ENCODE data around the gene ZKSCAN3.
A peak's percentile ranks its signal among the peaks of the same experiment; 100 is the strongest.

The ZKSCAN3 gene

DNA sequence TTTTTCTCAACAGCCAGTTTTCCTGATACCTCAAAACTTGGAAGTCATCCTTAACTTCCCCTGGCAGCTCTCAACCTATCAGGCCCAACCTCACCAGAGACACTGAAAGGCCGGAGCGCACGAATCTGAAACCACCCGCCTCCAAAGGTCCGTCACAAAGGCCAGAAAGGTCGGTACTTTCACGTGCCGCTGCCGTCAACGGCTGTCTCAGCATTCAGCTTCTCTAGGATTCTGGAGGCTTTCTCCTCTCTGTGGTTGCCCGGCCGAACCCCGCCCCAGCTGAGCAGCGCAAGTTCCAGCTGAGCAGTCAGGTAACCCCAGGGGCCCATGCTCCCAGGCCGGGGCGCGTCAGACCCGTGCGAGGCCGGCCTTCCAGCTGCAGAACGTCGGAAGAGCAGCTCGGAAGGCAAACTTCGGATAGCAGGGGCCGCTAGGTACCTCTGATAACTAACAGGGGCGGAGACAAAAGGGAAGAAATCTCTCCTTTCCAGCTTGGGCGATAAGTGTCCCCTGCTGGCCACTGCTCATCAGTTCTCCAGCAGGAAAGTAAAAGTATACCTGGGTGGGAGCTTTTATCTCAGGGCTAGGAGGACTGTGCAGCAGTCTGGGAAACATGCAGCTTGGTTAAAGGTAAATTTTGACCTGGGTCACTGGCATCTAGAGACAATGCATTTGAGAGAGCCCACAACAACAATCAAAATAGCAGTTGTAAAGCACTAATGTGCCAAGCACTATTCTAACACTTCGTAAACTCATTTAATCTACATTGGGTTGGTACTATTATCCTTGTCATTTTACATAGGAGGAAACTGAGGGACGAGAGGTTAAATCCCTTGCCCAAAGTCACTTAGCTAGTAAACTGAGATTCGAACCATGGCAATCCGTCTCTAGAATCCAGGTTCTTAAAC lies 33.7 kb downstream of the ZKSCAN3 start:
- ChIA-PET POLR2A (interaction anchor here (1.0 to 1.5 kb wide), 5 partner anchors 16 to 573 kb away, joined by 3 to 5 read pairs (median 4); partner anchors contain the start of genes ZSCAN12 and ZSCAN31), CTCF (interaction anchor here (0.7 to 4.7 kb wide), 17 partner anchors 11 to 1267 kb away, joined by 3 to 55 read pairs (median 4); partner anchors contain the start of genes ZSCAN12 and ZSCAN31)
- peak; percentile 84 for DNase-seq (ENCODE audit: extremely low spot score)
- TF ChIP-seq, protein P1, sequence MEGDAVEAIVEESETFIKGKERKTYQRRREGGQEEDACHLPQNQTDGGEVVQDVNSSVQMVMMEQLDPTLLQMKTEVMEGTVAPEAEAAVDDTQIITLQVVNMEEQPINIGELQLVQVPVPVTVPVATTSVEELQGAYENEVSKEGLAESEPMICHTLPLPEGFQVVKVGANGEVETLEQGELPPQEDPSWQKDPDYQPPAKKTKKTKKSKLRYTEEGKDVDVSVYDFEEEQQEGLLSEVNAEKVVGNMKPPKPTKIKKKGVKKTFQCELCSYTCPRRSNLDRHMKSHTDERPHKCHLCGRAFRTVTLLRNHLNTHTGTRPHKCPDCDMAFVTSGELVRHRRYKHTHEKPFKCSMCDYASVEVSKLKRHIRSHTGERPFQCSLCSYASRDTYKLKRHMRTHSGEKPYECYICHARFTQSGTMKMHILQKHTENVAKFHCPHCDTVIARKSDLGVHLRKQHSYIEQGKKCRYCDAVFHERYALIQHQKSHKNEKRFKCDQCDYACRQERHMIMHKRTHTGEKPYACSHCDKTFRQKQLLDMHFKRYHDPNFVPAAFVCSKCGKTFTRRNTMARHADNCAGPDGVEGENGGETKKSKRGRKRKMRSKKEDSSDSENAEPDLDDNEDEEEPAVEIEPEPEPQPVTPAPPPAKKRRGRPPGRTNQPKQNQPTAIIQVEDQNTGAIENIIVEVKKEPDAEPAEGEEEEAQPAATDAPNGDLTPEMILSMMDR (IDR thresholded peaks at IDR 0.05; ENCODE audit: control extremely low read depth, extremely low read depth, low read depth, missing control alignments): peak; percentile 46

DNA sequence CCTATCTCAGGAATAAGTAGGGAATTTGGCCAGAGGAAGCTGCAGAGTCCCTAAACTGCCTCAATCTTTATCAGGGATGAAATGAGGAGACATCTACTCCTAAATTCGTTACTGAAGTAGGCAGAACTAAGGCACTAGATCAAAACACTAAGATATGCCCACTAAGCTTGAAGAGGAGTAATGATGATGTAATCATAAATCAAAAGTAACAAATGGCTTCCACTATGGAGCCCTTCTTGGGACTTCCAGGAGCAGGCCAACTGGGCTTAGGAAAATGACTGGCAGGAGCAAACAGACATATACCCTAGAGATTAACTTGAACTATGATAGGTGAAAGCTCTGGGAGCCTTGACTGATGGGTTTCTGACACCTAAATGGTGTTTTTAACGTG lies 34.4 kb downstream of the ZKSCAN3 start:
- POLR2A ChIA-PET: interaction anchor here (1.2 to 1.5 kb wide), 3 partner anchors 29 to 574 kb away, joined by 4 to 5 read pairs (median 4); a partner anchor contains a TSS
- CTCF ChIA-PET: interaction anchor here (1.0 to 4.7 kb wide), 10 partner anchors 10 to 1266 kb away, joined by 3 to 55 read pairs (median 5); partner anchors contain the start of gene ZSCAN12
- DNase-seq (ENCODE audit: extremely low spot score): no peak
- TF ChIP-seq, protein P1 (IDR thresholded peaks at IDR 0.05; ENCODE audit: control extremely low read depth, extremely low read depth, low read depth, missing control alignments): no peak

DNA sequence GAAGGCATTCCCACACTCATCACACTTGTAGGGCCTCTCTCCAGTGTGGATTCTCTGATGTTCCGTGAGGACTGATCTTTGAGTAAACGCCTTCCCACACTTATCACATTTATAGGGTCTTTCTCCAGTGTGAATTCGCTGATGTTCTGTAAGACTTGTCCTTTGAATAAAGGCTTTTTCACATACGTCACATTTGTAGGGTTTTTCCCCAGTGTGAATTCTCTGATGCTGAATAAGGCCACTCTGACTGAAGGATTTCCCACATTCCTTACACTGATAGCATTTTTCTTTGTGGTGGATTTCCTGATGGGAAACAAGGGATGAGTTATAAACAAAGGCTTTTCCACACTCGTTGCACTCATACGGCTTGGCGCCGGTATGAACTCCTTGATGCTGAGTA lies 40.9 kb downstream of the ZKSCAN3 start:
- DNase-seq (ENCODE audit: extremely low spot score): no peak
- ChIA-PET POLR2A (no interaction called here), CTCF (no interaction called here)
- TF ChIP-seq, protein P1 (IDR thresholded peaks at IDR 0.05; ENCODE audit: control extremely low read depth, extremely low read depth, low read depth, missing control alignments): no peak

DNA sequence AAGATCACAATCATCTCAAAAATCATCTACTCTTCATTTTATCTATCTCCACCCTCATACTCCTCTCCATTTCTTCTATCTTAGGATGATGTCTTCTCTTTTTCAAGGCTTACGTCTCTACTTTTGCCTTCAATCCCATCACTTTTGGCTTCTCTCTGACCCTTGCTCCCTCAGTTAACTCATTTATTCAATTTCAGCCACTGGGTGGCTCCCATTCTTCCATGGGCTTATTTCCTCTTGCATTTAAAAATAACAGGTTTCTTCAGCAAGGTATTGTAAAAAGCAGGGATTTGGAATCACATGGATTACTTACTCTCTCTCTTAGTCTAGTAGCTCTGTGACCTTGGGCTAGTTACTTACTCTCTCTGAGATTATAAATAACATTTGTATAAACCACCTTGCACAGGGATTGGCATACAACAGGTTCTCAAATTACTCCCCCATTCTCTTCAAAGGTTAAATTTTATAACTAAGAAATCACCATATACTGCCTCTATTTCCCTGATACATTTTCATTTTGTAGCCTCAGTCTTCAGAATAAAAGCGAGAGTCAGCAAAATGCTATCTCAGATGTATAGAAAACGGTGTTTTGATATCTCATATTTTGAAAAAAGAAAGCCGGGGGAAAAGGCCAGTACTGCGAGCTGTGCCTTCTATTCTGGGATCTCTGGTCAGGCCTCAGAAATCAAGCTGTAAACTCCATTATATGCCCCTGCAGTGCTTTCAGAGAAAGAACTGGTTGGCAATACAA lies 44.3 kb downstream of the ZKSCAN3 start:
- TF ChIP-seq, protein P1 (IDR thresholded peaks at IDR 0.05; ENCODE audit: control extremely low read depth, extremely low read depth, low read depth, missing control alignments): peak; percentile 1
- POLR2A ChIA-PET: no interaction called here
- no peak for DNase-seq (ENCODE audit: extremely low spot score)
- CTCF ChIA-PET: interaction anchor here (2.0 to 3.1 kb wide), 2 partner anchors 10 to 39 kb away, joined by 7 to 11 read pairs; no protein-coding TSS in a partner anchor

DNA sequence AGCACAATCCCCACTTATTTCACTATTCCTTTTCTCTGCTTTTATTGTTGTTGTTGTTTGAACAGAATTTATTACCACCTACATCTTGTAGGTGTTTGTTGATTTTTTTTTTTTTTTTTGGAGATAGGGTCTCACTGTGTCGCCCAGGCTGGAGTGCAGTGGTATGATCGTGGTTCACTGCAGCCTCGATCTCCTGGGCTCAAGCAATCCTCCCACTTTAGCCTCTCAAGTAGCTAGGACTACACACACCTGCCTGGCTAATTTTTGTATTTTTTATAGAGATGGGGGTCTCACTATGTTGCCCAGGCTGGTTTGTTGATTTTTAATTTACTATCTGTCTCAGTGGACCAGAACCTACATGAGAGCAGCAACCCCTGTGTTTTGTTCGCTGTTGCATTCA lies 46.2 kb downstream of the ZKSCAN3 start:
- TF ChIP-seq, protein P1 (IDR thresholded peaks at IDR 0.05; ENCODE audit: control extremely low read depth, extremely low read depth, low read depth, missing control alignments): no peak
- no peak for DNase-seq (ENCODE audit: extremely low spot score)
- ChIA-PET CTCF (interaction anchor here (0.9 to 1.5 kb wide), 4 partner anchors 10 to 40 kb away, joined by 3 to 6 read pairs (median 4); no protein-coding TSS in a partner anchor), POLR2A (no interaction called here)

Data from GM10248 (cell line).